Uterus (tissue), 2 donors: Measurements from ENCODE around the gene POLR1E.

Experiments
- CTCF ChIP-seq, 4 experiments: fragments of 200-600 bp in 2 of 4; fragments of 450-650 bp in 2 of 4; sonication (generic) in 2 of 4; IDR thresholded peaks; one replicate each; pipeline ENCODE4 v1.5.1; 2016 to 2019; ENCODE audit warnings: antibody characterized with exemption in 4 of 4, mild to moderate bottlenecking in 2 of 4, moderate library complexity in 1 of 4
- POLR2A ChIP-seq, 2 donors: fragments of 450-650 bp; IDR thresholded peaks; one replicate each; pipeline ENCODE4 v1.6.1; 2016; ENCODE audit warnings: antibody characterized with exemption in 2 of 2, mild to moderate bottlenecking in 1 of 2, moderate library complexity in 1 of 2

DNA sequence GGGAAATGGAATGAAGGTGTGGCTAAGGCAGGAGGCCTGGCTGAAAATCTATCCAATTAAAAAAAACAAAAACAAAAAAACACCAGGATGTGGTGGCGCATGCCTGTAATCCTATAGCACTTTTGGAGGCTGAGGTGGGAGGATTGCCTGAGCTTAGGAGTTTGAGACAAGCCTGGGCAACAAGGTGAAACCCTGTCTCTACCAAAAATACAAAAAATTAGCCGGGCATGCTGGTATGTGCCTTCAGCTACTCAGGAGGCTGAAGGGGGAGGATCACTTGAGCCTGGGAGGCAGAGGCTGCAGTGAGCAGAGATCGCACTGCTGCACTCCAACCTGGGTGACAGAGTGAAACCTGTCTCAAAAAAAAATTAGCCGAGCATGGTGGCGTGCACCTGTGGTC is 42.2 kb upstream of the POLR1E start:
- TF ChIP-seq POLR2A (IDR thresholded peaks at IDR 0.05), result no peak
- TF ChIP-seq CTCF (IDR thresholded peaks at IDR 0.05), result no peak
